Body of pancreas (tissue), 4 donors: ENCODE measurements around the gene SYNJ1.
"Not testable (repeated sequence)": the region's sequence is repeated elsewhere in the genome, so short reads cannot be mapped to it uniquely, and the experiment has no call there.

Experiments
- POLR2A ChIP-seq, 3 donors: fragments of 450-650 bp; IDR thresholded peaks; one replicate each; pipeline ENCODE4 v1.6.1; 2016; ENCODE audit warnings: antibody characterized with exemption in 3 of 3, mild to moderate bottlenecking in 2 of 3
- TF ChIP-seq, protein P1 (sequence below), 7 experiments: fragments of 450-650 bp in 4 of 7; fragments of 200-600 bp in 3 of 7; sonication (generic) in 3 of 7; IDR thresholded peaks; one replicate each; pipeline ENCODE4 v1.5.1; 2016 to 2019; ENCODE audit warnings: antibody characterized with exemption in 7 of 7

- TF ChIP-seq, protein P1, sequence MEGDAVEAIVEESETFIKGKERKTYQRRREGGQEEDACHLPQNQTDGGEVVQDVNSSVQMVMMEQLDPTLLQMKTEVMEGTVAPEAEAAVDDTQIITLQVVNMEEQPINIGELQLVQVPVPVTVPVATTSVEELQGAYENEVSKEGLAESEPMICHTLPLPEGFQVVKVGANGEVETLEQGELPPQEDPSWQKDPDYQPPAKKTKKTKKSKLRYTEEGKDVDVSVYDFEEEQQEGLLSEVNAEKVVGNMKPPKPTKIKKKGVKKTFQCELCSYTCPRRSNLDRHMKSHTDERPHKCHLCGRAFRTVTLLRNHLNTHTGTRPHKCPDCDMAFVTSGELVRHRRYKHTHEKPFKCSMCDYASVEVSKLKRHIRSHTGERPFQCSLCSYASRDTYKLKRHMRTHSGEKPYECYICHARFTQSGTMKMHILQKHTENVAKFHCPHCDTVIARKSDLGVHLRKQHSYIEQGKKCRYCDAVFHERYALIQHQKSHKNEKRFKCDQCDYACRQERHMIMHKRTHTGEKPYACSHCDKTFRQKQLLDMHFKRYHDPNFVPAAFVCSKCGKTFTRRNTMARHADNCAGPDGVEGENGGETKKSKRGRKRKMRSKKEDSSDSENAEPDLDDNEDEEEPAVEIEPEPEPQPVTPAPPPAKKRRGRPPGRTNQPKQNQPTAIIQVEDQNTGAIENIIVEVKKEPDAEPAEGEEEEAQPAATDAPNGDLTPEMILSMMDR (IDR thresholded peaks at IDR 0.05), result not testable (repeated sequence)
- TF ChIP-seq POLR2A (IDR thresholded peaks at IDR 0.05), result not testable (repeated sequence)
Observed at GRCh38 chr21:32736083-32736482, 8.3 kb upstream of the SYNJ1 start.
